HG03378 (cell line): ENCODE data around the gene VTI1A.

ENCODE experiments used
- ATAC-seq: cut with Tn5 transposase; IDR thresholded peaks from one replicate; pipeline ENCODE4 v1.9.1; 2021; ENCODE audit warnings: mild to moderate bottlenecking, moderate library complexity; ENCODE audit not compliant: unreplicated experiment

VTI1A gene

GRCh38 chr10:112669989-112670388, 223.0 kb downstream of the VTI1A start:
- no peak for ATAC-seq

GRCh38 chr10:112671743-112672142, 224.7 kb downstream of the VTI1A start:
- no peak for ATAC-seq

GRCh38 chr10:112672706-112673105, 225.7 kb downstream of the VTI1A start:
- no peak for ATAC-seq

- ATAC-seq = no peak
Observed at GRCh38 chr10:112675560-112676083, 228.6 kb downstream of the VTI1A start.

DNA sequence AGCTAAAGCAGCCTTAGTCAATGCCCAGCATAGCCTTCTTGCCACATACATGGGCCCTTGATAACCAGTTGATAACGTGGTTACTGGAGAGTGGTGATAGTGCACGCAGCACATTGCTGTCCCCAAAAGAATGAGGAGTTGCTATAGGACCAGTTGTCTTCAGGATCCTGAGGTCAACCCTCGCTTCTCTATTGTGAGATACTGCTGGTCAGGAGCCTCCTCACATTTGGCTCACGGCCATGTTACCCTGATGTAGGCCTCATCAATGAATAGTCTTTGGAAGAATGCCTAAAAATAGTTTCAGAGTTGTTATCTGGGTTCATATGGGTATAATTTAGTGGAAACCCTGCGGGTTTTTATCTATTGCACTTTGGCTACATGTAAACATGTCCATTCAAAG, 230.7 kb downstream of the VTI1A start:
- no peak for ATAC-seq

- ATAC-seq = no peak
Observed at GRCh38 chr10:112678581-112678980, 231.6 kb downstream of the VTI1A start.

GRCh38 chr10:112678987-112679386, 232.0 kb downstream of the VTI1A start:
- ATAC-seq = no peak

DNA sequence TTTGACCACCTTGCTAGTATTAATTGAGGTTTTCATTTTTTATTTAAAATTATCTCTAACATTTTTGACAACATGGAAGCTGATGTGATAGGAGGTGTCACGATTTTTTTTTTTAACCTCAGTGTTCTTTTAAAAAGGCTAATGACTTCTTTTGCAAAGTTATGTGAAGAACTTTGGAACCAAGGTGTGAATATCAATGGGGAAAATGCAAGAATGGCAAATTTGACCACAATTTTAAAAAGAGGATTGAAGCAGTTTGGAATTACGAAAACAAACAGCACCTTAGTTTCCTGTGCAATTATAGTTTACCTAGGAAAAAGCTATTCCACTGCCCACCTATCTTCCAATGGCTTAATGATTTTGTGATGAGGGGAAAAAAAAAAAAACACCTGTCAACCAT, 232.4 kb downstream of the VTI1A start:
- no peak for ATAC-seq

GRCh38 chr10:112680586-112680985, 233.6 kb downstream of the VTI1A start:
- ATAC-seq = no peak

GRCh38 chr10:112687647-112688046, 240.6 kb downstream of the VTI1A start:
- ATAC-seq = no peak

DNA sequence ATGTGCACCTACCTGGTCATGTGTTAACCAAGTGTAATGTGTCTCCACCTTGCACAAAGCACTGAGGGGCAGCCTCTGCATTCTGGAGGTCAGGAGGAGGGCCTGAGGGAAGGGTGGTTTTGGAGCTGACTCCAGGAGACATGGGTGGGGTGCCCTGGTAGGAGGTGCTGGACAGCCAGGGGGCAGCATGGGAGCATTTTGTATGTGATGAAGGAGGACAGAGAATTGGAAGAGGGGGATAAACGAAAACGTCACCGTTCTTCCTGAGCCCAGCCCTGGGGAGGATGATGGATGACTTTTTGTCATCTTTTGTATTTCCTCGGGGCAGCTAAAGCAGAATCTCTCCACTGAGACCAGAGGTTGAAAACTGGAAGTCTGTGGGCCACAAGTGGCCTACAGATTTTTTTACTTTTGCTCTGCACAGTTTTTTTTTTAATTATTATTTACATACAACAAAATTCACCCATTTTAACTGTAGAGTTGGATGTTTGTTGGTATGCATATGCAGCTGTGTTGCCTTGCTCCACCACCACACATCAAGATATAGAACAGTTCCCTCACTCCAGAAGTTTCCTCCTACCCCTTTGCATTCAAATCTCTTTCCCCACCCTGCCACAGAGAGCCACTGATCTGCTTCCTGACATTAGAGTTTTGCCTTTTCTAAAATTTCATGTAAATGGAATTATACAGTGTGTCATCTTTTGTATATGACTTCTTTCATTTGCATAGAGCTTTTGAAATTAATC, 242.5 kb downstream of the VTI1A start:
- ATAC-seq = no peak

- no peak for ATAC-seq
Observed at GRCh38 chr10:112695539-112695938, 248.5 kb downstream of the VTI1A start.

DNA sequence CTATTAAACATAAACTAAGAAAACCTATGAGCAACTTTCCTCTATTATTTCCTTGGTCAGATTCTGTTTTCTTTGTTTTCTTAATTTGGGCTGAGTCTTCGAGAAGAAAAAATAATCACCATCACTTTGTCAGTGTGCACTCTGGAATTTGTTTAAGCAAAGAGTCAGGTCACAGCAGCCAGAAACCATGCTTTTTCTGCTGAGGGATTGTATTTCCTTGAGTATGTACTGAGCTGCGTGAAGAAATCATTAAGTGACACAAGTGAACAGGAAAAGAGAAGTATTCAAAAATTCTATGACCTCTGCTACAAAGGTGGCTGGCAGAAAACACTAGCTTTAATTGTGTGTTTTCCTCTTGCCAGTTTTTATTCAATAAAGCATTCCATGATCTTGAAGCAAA, 249.6 kb downstream of the VTI1A start:
- ATAC-seq = no peak

- ATAC-seq = no peak
Observed at GRCh38 chr10:112698133-112698817, 251.3 kb downstream of the VTI1A start.

DNA sequence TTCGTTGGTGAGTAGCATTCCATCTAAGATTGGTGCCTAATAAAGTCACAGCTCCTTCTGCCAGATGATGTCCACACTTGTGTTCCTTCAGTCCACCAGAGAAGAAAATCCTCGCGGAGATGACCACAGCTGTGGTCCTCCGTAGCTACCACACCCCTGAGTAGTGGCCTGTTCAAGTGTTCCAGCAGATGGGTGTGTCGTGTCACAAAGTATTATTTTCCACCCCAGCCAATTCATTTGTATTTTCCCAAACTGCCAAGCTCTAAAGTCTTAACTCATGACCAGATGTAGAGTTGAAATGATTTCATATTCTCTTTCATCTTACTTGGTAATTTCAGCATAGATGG, 251.8 kb downstream of the VTI1A start:
- no peak for ATAC-seq

- ATAC-seq = no peak
Observed at GRCh38 chr10:112700215-112700671, 253.2 kb downstream of the VTI1A start.

- ATAC-seq = no peak
Observed at GRCh38 chr10:112701211-112701877, 254.3 kb downstream of the VTI1A start.

- ATAC-seq = no peak
Observed at GRCh38 chr10:112701878-112702255, 254.9 kb downstream of the VTI1A start.

DNA sequence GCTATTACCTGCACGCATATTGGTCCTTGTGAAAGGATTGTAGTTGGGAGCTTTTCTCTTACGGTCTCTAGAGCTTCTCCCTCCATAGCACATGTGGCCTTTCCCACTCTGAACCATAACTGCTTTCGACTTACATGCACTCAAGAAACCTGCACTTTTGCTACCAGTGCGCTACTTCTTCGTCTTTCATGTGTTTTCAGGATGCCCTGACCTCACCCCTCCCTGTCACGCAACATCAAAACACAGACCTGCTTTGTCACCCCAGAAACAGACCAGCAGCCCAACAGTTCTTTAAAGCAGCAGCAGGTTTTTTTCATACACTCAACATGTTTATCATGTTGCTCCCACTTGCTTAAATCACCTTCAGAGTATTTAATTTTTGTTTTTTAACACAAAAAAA, 259.6 kb downstream of the VTI1A start:
- no peak for ATAC-seq

DNA sequence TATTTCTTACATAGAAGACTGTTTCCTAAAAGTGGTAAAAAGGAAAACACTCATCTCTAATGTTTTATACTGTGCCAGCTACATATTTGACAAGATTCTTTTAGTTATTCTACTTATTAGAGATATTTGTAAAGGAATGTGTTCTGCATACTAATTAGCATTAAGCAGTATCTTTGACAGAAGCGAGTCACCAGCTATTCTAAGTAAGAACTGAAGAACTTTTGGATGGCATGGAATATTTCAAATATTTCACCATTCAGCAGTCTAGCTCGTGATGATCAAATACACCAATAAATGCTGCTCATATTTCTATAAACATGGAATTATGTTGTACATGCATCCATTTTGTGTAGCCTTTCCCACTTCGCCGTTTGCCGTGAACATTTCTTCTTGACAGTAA, 261.4 kb downstream of the VTI1A start:
- ATAC-seq = no peak

GRCh38 chr10:112710528-112710927, 263.5 kb downstream of the VTI1A start:
- no peak for ATAC-seq

GRCh38 chr10:112711366-112711765, 264.4 kb downstream of the VTI1A start:
- ATAC-seq = no peak
